ENCODE data around the gene STAG1. TPM values are rescaled to one million over a fixed set of nuclear protein-coding genes. Genes with fewer than 3 reads are reported as not detected.
A peak's percentile ranks its signal among the peaks of the same experiment; 100 is the strongest.
"Not testable (repeated sequence)": the region's sequence is repeated elsewhere in the genome, so short reads cannot be mapped to it uniquely, and the experiment has no call there.

STAG1 gene
- polyA plus RNA-seq, 1 experiment = 30.1 TPM

- Histone ChIP-seq H3K4me3 (ENCODE audit: low read depth, low read length) (no peak overlapping the region), H3K9me3 (ENCODE audit: control insufficient read depth, insufficient read depth, low read length) (no peaks in the 10 kb centered on the region), H3K27me3 (ENCODE audit: control insufficient read depth, insufficient read depth, low read length) (no peaks in the 10 kb centered on the region), H3K27ac (ENCODE audit: low read depth, low read length) (peak overlapping the region; percentile 11)
- DNase-seq (ENCODE audit: low read depth, low spot score) = no peak
- ChIA-PET POLR2A (no interaction called here), CTCF (interaction anchor here (0.9 to 1.7 kb wide), 2 partner anchors 20 to 241 kb away, joined by 3 to 4 read pairs; partner anchors contain the start of gene STAG1)
- no peak for TF ChIP-seq CTCF (IDR thresholded peaks at IDR 0.05; ENCODE audit: low read depth, low read length)
Observed at GRCh38 chr3:136772709-136773108, 20.5 kb upstream of the STAG1 start.

- peaks cover 13% of the 10 kb centered on the region for H3K9me3 ChIP-seq (ENCODE audit: control insufficient read depth, insufficient read depth, low read length)
- H3K27ac ChIP-seq (ENCODE audit: low read depth, low read length); H3K27me3 ChIP-seq (ENCODE audit: control insufficient read depth, insufficient read depth, low read length); DNase-seq (ENCODE audit: low read depth, low spot score); H3K4me3 ChIP-seq (ENCODE audit: low read depth, low read length): not testable (repeated sequence)
- POLR2A ChIA-PET = interaction anchor here (0.6 kb wide), 1 partner anchor 16 kb away, joined by 4 read pairs; no protein-coding TSS in a partner anchor
- peak; percentile 58 for TF ChIP-seq CTCF (IDR thresholded peaks at IDR 0.05; ENCODE audit: low read depth, low read length)
- CTCF ChIA-PET = interaction anchor here (0.5 to 7.2 kb wide), 10 partner anchors 20 to 566 kb away, joined by 3 to 159 read pairs (median 3); partner anchors contain the start of gene NCK1
Observed at GRCh38 chr3:136758160-136759102, 6.3 kb upstream of the STAG1 start.

GRCh38 chr3:136755192-136755591 lies 3.0 kb upstream of the STAG1 start:
- TF ChIP-seq CTCF (IDR thresholded peaks at IDR 0.05; ENCODE audit: low read depth, low read length) = no peak
- no peak for DNase-seq (ENCODE audit: low read depth, low spot score)
- CTCF ChIA-PET = interaction anchor here (0.6 to 7.2 kb wide), 3 partner anchors 218 to 364 kb away, joined by 3 to 159 read pairs (median 5); no protein-coding TSS in a partner anchor
- H3K4me3 ChIP-seq (ENCODE audit: low read depth, low read length) = no peak overlapping the region
- POLR2A ChIA-PET = no interaction called here
- H3K27ac ChIP-seq (ENCODE audit: low read depth, low read length) = no peak overlapping the region
- no peaks in the 10 kb centered on the region for H3K27me3 ChIP-seq (ENCODE audit: control insufficient read depth, insufficient read depth, low read length)
- H3K9me3 ChIP-seq (ENCODE audit: control insufficient read depth, insufficient read depth, low read length) = no peaks in the 10 kb centered on the region

- no peaks in the 10 kb centered on the region for H3K27me3 ChIP-seq (ENCODE audit: control insufficient read depth, insufficient read depth, low read length)
- TF ChIP-seq CTCF (IDR thresholded peaks at IDR 0.05; ENCODE audit: low read depth, low read length) = no peak
- DNase-seq (ENCODE audit: low read depth, low spot score) = no peak
- H3K9me3 ChIP-seq (ENCODE audit: control insufficient read depth, insufficient read depth, low read length) = no peaks in the 10 kb centered on the region
- CTCF ChIA-PET = interaction anchor here (0.5 to 7.2 kb wide), 38 partner anchors 14 to 682 kb away, joined by 3 to 159 read pairs (median 5); partner anchors contain the start of gene NCK1
- peak overlapping the region; percentile 99 for H3K27ac ChIP-seq (ENCODE audit: low read depth, low read length)
- peak overlapping the region; percentile 70 for H3K4me3 ChIP-seq (ENCODE audit: low read depth, low read length)
- POLR2A ChIA-PET = interaction anchor here (0.9 to 2.3 kb wide), 16 partner anchors 13 to 560 kb away, joined by 3 to 34 read pairs (median 5); partner anchors contain the start of genes MSL2, NCK1 and SLC35G2
Observed at GRCh38 chr3:136753326-136753939, 1.3 kb upstream of the STAG1 start.

All from AG04450 (cell line).